H54 (cell line): ENCODE results near the gene PRICKLE2.

ENCODE experiments used
- DNase-seq: peaks from one replicate; pipeline ENCODE4 v3.0.0; 2011; ENCODE audit warnings: low spot score, mixed read lengths; ENCODE audit not compliant: insufficient read length
- FAIRE-seq: peaks from 3 replicates; lab custom pipeline; 2011; peaks lifted over from hg19 to GRCh38; lab: Jason Lieb, UNC
- POLR2A ChIP-seq: IDR thresholded peaks from 2 replicates; pipeline ENCODE4 v1.6.1; 2011; ENCODE audit warnings: low read depth, mild to moderate bottlenecking, low read length

PRICKLE2 gene

GRCh38 chr3:64047787-64048186 is 177.5 kb downstream of the PRICKLE2 start:
- no peak for DNase-seq
- no peak for FAIRE-seq
- TF ChIP-seq POLR2A, result no peak

DNA sequence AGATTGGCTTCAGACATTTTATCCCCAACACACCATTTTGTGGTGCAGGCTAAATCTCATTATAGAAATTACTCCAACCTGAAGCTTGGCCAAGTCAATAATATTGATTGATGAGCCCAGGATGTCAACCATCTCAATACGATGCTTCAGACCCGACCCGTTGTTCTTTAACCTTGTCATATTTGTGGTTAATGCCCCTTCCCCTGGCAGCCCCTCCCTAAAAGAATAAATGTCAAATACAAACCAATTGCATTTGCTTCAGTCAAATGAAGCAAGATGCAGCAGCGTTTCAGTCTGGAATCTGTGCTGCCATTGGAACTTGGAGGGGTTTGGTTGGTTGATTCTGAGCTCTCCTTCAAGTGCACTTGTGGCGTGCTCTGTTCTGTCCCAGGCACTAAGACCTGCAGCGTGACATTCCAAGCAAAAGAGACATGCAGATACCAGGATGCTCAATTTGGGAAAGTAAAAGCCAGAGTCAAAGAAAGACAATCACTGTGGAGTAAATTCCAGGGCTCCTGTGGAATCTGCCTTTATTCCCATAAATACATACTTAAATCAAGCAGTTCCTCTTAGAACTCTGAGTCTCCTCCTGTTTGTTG is 178.2 kb downstream of the PRICKLE2 start:
- DNase-seq (no peak), FAIRE-seq (no peak)
- no peak for TF ChIP-seq POLR2A

- no peak for DNase-seq
- no peak for FAIRE-seq
- TF ChIP-seq POLR2A, result no peak
These were observed 178.7 kb downstream of the PRICKLE2 start for GRCh38 chr3:64046592-64046991.

GRCh38 chr3:64042952-64043351 is 182.3 kb downstream of the PRICKLE2 start:
- FAIRE-seq (no peak), DNase-seq (no peak)
- TF ChIP-seq POLR2A, result no peak
